Measurements from ENCODE around the gene STXBP6. TPM values are rescaled to one million over a fixed set of nuclear protein-coding genes. Genes with fewer than 3 reads are reported as not detected.

Gene STXBP6
- total and polyA plus RNA-seq, 7 donors: 7.1 to 32.8 (median 14.3) TPM

- 87 to 96% methylated on average over 1 of the region's 1 CpG for WGBS, 2 donors
- no peak for TF ChIP-seq EP300 (IDR thresholded peaks at IDR 0.05)
- TF ChIP-seq POLR2AphosphoS5 (IDR thresholded peaks at IDR 0.05): no peak
- TF ChIP-seq CTCF (IDR thresholded peaks at IDR 0.05): no peak
- TF ChIP-seq POLR2A (IDR thresholded peaks at IDR 0.05): no peak
Observed at GRCh38 chr14:24957814-24958213, 92.1 kb downstream of the STXBP6 start.

GRCh38 chr14:24956104-24956503, 93.8 kb downstream of the STXBP6 start:
- Histone ChIP-seq H3K4me3 (no peak overlapping the region), H3K4me1 (peaks cover 0 to 51% (median 46%) of the 10 kb centered on the region in 4 donors), H3K36me3 (no peaks in the 10 kb centered on the region), H3K9me3 (no peaks in the 10 kb centered on the region), H3K27ac (no peak overlapping the region), H3K27me3 (no peaks in the 10 kb centered on the region)
- no peak for TF ChIP-seq CTCF (IDR thresholded peaks at IDR 0.05)
- TF ChIP-seq POLR2AphosphoS5 (IDR thresholded peaks at IDR 0.05): no peak
- TF ChIP-seq POLR2A (IDR thresholded peaks at IDR 0.05): no peak
- 79 to 87% methylated on average over 4 of the region's 4 CpGs for WGBS, 2 donors
- intact Hi-C loops (cut with DNase I): loop anchor here (10.0 kb wide), 1 partner anchor 89 kb away; no protein-coding TSS in a partner anchor
- DNase-seq: no peak

More at GRCh38 chr14:24957814-24958213, 92.1 kb downstream of the STXBP6 start:
- H3K9me3 ChIP-seq: no peaks in the 10 kb centered on the region
- DNase-seq: no peak
- H3K4me3 ChIP-seq: no peak overlapping the region
- H3K36me3 ChIP-seq: no peaks in the 10 kb centered on the region
- H3K27ac ChIP-seq: peak overlapping the region in 3 of 4 donors; percentile 69 to 79 (median 77)
- intact Hi-C loops (cut with DNase I): loop anchor here (10.0 kb wide), 1 partner anchor 87 kb away; no protein-coding TSS in a partner anchor
- peaks cover 0 to 55% (median 46%) of the 10 kb centered on the region in 4 donors for H3K4me1 ChIP-seq
- H3K27me3 ChIP-seq: no peaks in the 10 kb centered on the region

GRCh38 chr14:24954700-24955037, 95.3 kb downstream of the STXBP6 start:
- intact Hi-C loops (cut with DNase I): loop anchor here (10.0 kb wide), 1 partner anchor 90 kb away; no protein-coding TSS in a partner anchor
- WGBS, 2 donors: 93 to 95% methylated on average over 2 of the region's 2 CpGs
- Histone ChIP-seq H3K4me3 (no peak overlapping the region), H3K27ac (no peak overlapping the region), H3K36me3 (no peaks in the 10 kb centered on the region), H3K27me3 (no peaks in the 10 kb centered on the region), H3K4me1 (peaks cover 0 to 37% (median 33%) of the 10 kb centered on the region in 4 donors), H3K9me3 (no peaks in the 10 kb centered on the region)
- DNase-seq: no peak
- TF ChIP-seq CTCF (IDR thresholded peaks at IDR 0.05) (no peak), POLR2AphosphoS5 (IDR thresholded peaks at IDR 0.05) (no peak), POLR2A (IDR thresholded peaks at IDR 0.05) (no peak), EP300 (IDR thresholded peaks at IDR 0.05) (no peak)

GRCh38 chr14:24954037-24954699, 95.8 kb downstream of the STXBP6 start:
- intact Hi-C loops (cut with DNase I): loop anchor here (10.0 kb wide), 1 partner anchor 91 kb away; no protein-coding TSS in a partner anchor
- H3K27ac ChIP-seq: no peak overlapping the region
- no peaks in the 10 kb centered on the region for H3K36me3 ChIP-seq
- H3K4me3 ChIP-seq: no peak overlapping the region
- H3K9me3 ChIP-seq: no peaks in the 10 kb centered on the region
- TF ChIP-seq POLR2A (IDR thresholded peaks at IDR 0.05) (no peak), CTCF (IDR thresholded peaks at IDR 0.05) (no peak), EP300 (IDR thresholded peaks at IDR 0.05) (no peak), POLR2AphosphoS5 (IDR thresholded peaks at IDR 0.05) (no peak)
- H3K27me3 ChIP-seq: no peaks in the 10 kb centered on the region
- peaks cover 0 to 32% (median 28%) of the 10 kb centered on the region in 4 donors for H3K4me1 ChIP-seq
- 71 to 86% methylated on average over 4 of the region's 4 CpGs for WGBS, 2 donors
- no peak for DNase-seq
